ENCODE measurements around the gene ZCWPW1.

ZCWPW1 gene

DNA sequence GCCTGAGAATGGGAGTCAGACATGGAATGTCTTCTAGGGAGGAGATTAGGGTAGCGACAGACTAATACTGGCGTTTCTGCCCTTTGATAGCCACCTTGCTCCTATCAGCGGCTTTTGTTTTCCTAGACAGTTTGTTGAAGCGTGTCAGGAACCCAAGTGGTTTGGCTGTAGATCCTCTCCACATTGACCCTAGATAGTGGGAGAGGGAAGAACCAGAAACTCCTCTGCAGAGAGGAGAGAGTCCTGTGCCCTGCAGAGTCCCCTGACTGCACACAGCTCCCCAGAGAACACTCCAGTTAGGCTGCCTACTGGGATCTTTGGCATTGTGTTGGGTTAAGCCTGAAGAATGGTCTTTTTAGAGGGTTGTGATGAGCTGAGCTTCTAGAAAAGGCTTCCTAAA lies 3.5 kb upstream of the ZCWPW1 start:
- DNase-seq (ENCODE audit: low read depth in 3 of 3) = no peak

GRCh38 chr7:100431286-100431735 lies 2.8 kb upstream of the ZCWPW1 start:
- DNase-seq (ENCODE audit: low read depth in 3 of 3) = no peak

GRCh38 chr7:100430493-100431285 lies 2.2 kb upstream of the ZCWPW1 start:
- peak in 1 of 3 donors; percentile 31 for DNase-seq (ENCODE audit: low read depth in 3 of 3)

GRCh38 chr7:100429637-100430492 lies 1.4 kb upstream of the ZCWPW1 start, which contains the start of gene MEPCE:
Gene MEPCE, plus strand, starts transcription at chr7:100429831. Its CDS starts 188 bp downstream, at chr7:100430019.
- peak; percentile 92 to 96 (median 93) for DNase-seq (ENCODE audit: low read depth in 3 of 3)

DNA sequence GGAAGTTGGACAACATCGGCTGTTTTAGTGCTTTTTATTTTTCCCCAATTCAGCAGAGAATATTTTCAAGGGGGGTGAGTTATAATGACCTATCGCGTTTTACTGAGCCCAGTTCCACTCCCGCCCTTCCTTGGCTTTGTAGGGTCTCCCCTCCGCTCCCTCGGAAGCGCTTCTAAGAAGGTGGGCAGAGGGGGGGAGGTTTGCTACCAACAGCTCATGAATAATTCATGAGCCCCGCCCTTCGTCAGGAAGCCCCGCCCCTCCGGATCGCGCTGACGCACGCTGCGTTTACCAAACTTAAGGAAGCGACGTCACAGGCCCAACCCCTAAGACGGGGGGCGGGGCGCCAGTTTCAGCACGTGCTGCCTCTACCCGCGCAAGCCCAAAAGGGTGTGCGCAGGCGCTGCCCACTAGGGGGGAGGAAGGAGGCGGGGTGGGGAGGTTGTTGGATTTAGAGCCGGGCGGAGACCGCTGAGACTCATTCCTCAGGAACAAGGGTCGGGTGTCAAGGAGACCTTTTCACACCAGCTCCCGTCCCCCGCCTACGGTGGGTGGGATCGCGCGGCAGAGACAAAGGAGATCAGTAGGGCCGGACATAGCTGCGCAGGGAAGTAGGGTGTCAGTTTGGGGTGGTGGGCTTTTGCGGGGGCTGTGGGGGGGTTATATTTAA lies 599 bp upstream of the ZCWPW1 start:
- peak; percentile 100 for DNase-seq (ENCODE audit: low read depth in 3 of 3)

DNA sequence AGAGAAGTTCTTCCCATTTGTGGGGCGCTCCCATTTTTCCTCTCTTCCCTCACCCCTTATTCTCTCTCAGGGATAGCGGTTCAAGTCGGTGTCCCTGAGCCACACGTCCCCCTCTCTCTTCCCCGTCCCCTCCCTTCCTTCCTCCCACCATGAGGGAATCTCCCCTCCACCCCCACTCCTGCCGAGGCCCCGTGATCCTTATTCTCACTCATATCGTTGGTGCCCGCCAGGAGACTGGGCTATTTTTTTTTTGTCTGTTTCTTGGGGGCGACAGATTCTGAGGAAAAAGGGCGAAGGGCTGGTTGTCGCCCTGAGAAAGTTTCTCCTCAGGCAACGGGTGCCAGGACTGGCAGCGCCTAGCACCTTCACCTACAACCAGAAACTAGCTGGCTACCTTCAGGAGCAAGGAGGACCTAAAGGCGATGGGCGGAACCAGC lies 723 bp downstream of the ZCWPW1 start:
- DNase-seq (ENCODE audit: low read depth in 3 of 3) = no peak

DNA sequence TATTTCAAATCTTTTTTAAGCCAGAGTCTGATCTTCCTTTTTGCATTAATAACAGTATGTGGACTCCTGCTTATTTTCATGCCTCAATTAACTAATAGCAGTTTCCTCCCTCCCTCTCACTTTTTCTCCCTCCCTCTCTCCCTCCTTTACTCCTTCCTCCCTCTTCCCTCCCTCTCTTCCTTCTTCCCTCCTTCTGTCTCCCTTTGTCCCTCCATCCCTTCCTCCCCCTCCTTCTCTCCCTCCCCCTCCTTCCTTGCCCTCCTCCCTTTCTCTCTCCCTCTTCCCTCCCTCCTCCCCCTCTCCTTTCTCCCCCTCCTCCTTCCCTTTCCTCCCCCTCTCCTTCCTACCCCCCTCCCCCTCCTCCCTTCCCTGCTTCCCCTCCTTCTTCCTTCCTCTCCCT lies 2.0 kb downstream of the ZCWPW1 start:
- no peak for DNase-seq (ENCODE audit: low read depth in 3 of 3)

DNA sequence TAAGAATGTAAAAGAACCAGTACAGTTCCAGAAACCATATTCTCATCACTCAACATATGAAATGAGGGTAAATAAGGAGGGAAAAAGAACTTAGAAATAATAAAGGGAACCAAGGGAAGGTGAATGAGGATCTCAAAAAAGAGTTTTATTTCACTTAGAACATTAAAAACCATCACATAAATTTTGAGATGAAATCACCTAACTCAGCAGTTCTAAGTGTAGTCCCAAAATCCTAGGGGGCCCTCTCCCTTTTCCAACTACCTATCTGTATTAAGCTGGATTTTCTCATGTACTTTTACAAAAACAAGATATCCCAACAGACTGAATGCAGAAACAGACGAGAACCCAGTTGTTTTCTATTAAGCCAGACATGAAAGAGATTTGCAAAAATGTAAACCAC lies 3.2 kb downstream of the ZCWPW1 start:
- DNase-seq (ENCODE audit: low read depth in 3 of 3) = no peak

DNA sequence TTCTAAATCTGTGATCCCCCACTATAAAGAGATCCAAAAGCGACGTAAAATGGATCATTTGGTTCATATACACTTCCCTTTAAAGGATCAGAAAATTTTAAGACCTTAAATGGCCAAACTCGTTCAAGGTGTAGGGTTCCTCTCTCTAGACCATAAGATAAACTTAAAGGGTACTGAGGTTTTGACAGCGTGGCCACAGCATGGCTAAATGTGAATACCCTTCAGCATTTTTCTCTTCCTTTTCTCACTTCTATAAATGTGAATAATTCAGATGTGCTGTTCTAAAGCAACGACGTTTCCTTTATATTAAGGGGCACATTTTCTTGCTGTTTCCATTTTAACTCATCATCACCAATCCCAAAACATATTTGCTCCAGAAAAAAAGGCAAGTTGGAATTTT lies 5.2 kb downstream of the ZCWPW1 start:
- DNase-seq (ENCODE audit: low read depth in 3 of 3) = no peak

GRCh38 chr7:100419660-100420226 lies 8.8 kb downstream of the ZCWPW1 start:
- DNase-seq (ENCODE audit: low read depth in 3 of 3) = no peak

- no peak for DNase-seq (ENCODE audit: low read depth in 3 of 3)
Observed at GRCh38 chr7:100418930-100419659, 9.4 kb downstream of the ZCWPW1 start.

GRCh38 chr7:100415448-100415847 lies 13.1 kb downstream of the ZCWPW1 start:
- DNase-seq (ENCODE audit: low read depth in 3 of 3) = no peak

DNA sequence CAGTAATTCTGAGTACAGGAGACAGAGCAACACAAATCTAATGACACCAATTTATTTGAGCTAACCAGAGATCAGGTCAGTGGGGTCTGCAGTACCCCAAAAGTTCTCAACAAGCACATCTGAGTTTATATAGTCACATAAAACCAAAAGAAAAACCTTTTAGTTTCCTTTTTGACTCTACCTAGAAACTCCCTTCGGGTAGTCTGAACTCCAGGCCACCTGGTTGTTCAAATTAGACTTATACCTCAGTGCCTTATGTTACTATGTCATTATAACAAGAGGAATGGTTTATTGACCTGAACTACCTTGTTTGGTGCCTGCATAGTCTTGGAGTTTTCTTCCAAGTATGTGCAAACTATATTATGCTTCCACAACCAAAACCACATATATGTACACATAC lies 14.6 kb downstream of the ZCWPW1 start:
- no peak for DNase-seq (ENCODE audit: low read depth in 3 of 3)

DNA sequence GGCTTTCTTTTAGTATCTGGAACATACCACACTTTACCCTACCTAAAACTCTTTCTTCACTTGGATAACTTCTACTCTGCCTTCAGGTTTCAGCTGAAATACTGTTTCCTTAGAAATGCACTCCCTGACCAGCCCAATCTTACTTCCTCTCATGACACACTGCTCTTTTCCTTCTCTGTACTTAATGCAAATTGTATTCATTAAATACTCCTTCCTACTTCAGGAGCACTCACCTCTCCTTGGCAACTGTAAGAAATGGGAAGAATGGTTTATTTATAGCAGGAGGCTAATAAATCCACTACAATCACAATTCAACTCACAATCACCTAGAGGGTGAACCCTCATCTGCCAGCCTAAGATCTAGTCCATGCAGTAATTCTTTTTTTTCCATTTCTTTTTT lies 15.2 kb downstream of the ZCWPW1 start:
- DNase-seq (ENCODE audit: low read depth in 3 of 3) = no peak

DNA sequence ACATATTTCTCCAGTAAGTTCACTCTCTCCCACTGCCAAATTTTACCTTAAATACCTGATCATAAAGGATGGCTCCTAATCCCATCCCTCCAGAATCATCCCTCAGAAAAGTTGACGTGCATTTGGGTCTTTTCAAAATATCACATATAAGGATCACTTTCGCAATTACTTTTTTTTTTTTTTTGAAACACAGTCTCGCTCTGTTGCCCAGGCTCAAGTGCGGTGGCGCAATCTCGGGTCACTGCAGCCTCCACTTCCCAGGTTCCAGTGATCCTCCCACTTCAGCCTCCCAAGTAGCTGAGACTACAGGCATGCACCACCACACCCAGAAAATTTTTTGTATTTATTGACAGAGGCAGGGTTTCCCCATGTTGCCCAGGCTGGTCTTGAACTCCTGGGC lies 17.4 kb downstream of the ZCWPW1 start:
- no peak for DNase-seq (ENCODE audit: low read depth in 3 of 3)

DNA sequence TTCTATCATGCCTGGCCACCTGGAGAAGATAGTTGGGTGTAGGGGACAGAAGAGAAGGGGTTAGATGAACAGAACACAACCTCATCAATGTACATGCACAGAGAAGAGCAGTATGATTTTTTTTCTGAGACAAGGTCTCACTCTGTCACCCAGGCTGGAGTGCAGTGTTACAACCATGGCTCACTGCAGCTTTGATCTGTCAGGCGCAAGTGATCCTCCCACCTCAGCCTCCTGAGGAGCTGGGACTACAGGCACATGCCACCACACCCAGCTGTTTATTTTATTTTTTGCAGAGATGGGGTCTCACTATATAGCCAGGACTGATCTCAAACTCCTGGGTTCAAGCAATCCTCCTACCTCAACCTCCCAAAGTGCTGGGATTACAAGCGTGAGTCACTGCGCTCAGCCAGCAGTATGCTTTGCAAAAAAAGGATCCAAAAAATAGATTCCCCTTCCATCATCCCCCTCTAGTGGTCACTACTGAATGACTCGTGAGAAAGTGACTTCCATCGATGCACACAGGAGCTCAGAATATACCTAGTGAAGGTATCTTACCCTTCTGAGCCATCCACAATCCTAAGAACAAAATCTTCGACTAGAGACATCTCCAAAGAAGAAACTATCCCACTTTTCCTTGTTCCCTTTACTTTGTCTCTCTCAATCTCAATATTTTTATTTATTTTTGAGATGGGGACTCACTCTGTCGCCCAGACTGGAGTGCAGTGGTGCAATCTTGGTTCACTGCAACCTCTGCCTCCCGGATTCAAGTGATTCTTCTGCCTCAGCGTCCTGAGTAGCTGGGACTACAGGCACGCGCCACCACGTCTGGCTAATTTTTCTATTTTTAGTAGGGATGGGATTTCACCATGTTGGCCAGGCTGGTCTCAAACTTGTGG lies 21.0 kb downstream of the ZCWPW1 start:
- DNase-seq (ENCODE audit: low read depth in 3 of 3) = no peak

GRCh38 chr7:100406767-100407166 lies 21.7 kb downstream of the ZCWPW1 start:
- no peak for DNase-seq (ENCODE audit: low read depth in 3 of 3)

DNA sequence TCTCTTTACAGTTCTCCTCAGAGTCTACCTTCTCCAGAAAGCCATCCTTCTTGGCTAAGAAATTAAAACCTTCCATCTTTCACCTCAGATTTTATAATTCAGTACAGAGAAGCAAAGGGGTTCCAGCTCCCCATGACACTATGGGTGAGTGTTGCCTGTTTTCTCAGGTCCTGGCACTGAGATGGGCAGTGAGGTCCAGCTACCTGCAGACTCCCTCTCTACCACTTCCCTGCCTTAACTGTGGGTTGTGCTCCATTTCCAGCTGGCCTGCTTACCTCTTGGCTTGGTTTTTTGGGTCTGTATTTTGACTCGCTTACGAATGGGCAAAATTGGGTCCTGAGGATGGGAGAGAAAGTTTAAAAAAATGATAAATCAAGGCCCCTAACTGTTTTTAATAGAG lies 26.3 kb downstream of the ZCWPW1 start:
- no peak for DNase-seq (ENCODE audit: low read depth in 3 of 3)

GRCh38 chr7:100401811-100402210 lies 26.7 kb downstream of the ZCWPW1 start:
- no peak for DNase-seq (ENCODE audit: low read depth in 3 of 3)

GRCh38 chr7:100400656-100401055 lies 27.8 kb downstream of the ZCWPW1 start:
- DNase-seq (ENCODE audit: low read depth in 3 of 3) = no peak
